ENCODE measurements around the gene RAI1.
A peak's percentile ranks its signal among the peaks of the same experiment; 100 is the strongest.

The RAI1 gene

DNA sequence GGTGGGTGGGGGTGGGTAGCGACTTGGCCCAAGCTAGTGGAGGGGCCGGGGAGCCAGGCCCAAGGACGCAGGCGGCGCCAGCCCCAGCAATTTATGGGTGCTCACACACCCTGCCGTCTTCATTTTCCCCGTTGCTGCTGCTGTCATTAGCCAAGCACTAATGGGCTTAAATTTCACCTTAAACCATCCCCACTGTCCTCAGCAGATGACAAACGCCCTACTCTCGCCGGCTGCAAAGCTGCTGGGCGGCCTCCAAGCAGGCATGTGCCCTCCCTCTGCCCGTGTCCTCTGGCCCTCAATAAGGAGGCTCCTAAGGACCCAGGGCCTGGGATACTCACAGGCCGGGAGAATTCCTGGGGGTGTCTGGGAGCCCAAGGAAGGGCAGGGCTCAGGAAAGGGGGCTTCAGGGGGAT lies 89.4 kb downstream of the RAI1 start:
- no peak for DNase-seq

DNA sequence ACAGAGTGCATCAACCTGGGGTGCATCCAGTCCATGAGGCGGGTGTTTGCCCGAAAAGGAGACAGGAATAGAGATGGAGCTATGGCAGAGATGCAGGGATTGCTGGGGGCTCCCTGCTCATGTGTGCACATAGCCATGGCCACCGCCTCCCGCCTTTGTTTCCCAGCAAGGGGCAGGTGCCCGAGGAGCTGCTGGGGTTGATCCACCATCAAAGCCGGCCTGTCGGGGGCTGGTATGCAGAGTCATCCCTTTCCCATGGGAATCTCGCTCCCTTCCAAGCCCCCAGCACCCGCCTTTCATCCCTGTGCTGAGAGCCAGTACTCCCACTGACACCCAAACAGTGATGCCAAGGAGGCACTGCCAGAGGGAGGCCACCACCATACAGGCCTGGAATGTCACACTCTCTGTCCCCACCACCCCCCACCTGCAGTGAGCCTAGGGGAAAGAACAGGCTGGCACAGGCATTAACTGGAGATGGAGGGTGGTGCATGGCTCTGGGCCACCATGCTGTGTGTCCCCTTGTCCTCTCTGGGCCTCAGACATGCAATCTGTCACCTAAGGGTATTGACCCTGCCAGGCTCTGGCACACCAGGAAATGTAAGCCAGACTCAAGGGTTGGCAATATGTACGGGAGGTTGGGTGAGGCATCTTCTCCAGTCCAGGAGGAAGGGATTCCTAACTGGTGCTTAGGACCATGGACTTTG lies 90.4 kb downstream of the RAI1 start:
- DNase-seq: no peak

DNA sequence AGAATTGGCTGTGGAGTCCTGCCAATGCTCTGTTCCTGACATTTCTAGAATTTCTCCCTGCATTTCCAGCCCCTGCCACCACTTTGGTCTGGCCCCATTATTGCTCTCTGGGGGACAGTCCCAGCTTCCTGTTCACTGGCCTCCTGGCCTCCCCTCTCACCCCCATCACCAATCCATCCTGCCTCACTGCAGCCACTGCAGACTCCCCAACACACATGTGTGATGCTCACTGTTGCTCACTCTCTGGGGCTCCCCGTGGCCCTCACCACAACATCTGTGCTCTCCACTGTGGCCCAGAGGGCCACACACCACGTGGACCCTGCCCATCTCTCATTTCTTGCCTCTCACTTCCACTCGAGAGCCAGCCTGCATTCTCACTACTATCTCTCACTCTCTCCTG lies 91.0 kb downstream of the RAI1 start:
- DNase-seq: no peak

DNA sequence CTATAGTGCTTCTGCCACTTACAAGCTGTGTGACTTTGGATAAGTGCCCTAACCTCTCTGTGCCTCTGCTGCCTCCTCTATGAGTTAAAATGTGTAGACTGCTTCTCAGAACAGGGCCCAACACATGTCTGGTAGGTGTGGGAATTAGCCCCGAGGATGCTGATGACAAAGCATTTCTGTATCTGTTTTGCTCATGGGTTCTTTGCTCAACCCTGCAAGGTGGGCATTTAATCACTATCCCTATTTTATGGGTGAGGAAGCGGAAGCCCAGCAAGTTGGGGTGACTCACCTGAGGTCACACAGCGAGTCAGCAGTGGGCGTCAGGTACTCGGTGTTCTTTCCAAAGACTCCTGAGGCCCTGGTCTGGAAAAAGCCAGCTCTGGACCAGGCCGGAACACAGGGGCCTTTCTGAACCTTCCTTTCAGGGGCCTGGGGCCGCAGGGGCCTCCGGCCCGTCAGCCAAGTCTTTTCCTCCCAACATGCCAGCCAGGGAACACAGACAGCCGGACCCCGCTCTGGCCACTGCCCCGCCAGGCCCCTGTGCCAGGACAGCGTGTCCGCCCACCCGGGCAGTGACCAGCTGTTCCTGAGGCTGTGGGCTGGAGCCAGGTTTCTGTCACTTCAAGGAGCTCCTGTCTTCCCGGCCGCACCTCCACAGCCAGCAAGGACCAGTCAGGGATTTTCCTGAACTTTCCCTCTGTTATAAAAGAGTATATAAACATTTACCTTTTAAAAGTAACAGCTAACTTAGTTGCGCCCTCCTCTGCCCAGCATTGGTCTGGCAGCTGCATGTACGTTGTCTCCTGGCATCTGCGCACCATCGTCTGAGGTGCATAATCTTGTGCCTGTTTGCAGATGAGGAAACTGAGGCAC lies 93.0 kb downstream of the RAI1 start:
- no peak for DNase-seq

DNA sequence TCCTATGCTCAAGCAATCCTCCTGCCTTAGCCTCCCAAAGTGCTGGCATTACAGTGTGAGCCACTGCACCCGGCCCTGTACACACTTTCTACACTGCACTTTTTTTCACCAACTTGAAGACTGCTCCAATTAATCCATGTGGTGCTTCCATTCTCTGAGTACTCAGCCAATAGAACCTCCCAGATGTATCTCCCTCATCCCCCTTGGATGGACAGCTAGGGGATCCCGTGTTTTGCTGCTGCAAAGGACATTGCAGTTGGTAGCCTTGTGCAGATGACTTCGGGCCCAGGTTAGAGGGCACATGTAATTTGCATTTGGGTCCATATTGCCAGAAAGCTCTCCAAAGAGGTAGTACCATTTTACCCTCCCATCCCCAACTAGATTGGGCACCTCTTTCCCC lies 95.6 kb downstream of the RAI1 start:
- no peak for DNase-seq

DNA sequence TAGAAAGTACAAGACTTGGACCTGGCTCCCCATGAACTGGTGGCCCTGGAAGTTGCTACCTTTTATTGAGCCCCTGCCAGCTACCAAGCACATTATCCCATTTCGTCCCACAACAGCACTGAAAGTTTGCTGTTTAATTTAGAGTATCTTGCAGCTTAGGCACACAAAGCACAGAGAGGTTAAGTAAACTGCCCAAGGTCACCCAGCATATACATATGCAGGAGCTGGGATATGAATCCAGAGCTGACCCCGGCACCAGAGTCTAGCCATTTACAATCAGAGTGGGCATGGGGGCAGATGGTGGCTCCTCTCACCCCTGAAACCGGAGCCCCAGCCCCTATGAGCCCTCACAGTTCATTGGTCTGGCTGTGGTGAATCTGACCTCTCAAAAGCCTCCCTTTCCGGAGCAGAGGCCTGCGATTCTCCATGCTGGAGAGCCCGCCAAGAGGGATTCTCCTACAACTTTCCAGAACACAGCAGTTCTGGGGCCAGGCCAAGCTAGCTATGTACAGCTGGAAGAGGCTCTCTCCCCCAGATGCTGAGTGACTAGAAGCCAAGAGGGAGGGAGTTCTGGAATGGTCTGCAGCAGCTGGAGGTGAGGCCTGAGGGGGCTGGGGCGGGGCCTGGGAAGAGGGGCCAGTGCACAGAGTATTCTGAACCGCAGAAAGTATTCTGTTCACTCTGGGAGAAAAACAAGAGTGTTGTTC lies 97.2 kb downstream of the RAI1 start:
- DNase-seq: no peak

DNA sequence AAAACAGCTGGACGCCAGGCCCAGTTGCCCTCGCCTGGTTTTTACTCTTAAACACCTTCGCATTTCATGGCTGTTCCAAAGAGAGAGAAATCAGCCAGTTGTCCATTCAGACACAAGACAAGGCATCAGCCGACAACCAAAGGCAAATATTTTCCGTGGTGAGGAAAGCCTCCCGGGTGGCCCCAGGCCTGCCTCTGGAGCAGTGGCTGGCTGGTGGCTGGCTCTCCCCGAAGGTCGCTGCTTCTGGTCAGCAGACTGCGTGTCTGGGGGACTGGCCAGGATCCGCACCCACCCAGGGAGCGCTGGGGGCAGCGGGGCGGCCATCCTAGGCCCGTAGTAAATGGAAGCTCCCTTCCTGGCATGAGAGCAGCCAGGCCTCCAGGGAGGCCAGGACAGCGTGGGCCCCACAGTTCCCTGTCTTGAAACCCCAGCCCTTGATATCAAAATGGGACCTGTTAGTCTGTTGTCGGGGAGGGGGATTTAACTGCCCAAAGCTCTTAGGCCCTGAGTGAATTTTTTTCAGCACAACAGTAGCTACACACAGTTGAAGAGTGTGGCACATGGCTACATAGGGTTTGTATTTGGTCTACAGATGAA lies 97.9 kb downstream of the RAI1 start:
- DNase-seq: no peak

DNA sequence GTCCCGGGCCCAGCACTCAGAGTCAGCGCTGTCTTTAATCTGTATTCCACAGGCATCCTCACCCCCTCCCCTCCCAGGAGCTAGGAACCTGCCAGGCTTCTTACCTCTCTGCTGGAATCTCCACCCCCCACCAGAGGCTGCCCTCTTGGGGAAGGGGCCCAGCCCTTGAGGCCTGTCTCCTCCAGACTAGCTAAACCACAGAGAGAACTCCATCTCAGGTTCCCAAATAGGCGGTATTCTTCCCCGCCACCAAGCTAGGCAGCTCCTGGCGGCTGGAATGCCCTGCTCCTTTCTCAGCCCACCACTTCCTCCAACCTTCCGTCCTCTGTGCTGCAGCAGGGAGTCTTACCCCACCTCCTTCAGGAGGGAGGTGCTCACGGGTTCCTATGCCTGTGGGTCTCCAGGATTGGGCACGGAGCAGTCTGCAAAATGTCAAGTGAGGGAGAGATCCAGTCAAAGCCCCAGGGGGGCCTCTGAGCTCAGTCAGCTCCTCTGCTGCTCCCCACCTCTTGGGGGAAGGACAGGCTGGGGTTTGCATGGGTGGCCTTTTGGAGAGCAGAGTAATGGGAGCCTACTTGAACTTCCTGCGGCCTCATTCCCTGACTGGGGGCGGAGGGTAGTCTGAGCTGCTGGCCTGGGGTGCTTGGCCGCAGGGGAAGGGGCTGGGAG lies 99.8 kb downstream of the RAI1 start:
- no peak for DNase-seq

DNA sequence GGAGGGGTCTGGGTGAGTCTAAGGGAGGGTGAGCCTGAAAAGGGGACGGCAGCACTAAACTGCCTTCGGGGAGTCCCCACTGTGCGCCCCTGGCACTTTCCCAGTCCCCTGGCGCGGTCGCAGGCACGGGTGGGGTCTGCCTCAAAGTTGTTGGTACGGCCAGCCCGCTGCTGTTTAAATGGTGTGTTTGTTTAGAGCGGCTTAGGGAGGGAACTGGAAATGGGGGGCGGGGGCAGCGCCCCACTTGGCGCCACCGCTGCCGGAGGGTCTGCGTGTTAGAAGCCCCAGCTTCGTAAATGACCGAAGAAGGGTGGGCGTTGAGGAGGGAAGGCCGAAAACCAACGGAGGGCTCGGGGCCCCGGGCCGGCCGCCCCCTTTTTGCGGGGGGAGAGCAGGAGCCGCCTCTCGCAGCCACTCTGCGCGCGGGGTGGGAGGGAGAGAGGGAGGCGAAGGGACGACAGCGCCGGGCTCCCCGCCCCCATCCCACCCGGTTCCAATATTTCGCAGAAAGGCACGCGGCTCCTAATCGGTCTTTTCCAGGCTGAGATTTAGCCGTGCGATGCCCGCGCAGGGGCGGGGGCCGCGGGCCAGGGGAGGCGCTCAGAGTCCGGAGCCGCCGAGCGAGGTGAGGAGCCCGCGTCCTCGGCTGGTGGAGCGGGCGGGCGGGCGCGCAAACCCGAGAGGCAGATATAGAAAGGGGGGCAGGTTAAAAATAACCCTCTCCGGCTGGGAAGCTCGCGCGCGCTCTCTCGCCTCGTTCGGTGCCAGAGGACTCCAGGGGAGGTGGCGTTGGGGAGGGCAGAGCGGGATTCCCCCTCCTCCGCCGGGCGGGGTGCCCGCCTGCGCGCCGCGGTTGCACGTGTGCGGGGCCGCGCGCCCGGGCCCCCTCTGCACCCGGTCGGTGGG lies 100.6 kb downstream of the RAI1 start:
- DNase-seq: peak; percentile 23

DNA sequence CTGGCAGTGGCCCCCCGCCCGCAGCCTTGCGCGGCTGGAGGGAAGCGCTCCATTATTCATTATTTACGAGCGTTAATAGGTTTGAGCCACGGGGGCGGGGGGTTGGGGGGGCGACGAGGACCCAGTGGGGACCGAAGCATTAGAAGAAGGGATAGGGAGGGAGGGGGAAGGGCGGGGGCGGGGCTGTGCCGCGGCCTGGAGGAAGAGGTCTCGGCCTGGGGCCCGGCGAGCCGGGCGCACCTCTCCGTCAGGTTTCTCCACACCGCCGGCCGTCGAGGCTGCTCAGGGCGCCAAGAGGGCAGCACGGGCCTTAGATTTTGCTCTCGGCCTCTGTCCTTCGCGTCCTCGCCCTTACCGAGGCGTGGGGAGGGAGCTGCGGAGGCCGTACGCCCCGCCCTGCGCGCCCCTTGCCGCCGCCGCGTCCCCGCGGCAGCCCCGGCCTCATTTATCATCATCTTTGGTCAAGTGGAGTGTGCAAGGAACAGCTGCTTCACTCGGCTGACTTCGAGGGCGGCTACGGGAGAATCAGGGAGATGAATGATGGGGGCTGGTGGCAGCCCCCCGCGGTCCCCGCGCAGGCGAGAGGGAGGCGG lies 101.4 kb downstream of the RAI1 start:
- no peak for DNase-seq

DNA sequence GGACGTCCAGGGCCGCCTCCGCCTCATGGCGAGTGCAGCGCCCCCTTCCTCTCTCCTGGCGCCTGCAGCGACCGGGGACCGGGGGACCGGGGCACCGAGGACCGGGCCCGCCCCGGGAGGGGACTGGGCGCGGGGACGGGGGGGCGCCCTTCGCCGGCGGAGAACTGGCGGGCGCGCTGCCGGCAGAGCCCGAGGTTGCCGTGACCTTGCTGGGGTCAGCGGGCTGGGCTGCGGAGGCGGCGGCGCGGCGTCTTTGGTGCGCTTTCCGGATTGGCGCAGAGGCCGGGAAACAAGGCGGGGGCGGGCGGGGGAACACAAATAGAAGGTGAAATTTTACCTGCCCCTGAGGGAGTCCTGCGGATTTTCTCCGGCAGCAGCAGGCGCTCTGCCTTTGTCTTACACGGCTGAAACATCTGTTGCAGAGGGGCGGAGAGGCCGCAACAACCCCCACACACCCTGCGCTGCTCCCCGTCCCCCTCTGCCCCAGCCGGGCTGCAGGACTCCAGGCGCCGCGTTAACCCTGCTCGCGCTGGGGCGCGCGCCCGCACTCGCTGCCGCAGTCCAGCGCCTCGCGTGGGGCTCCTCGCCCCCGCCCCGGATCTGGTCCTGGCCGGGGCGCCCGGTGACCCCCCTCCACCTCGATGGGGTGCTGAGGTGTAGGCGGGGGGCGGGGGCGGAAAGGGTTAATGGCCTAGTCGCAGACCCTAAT lies 102.0 kb downstream of the RAI1 start:
- peak; percentile 35 for DNase-seq

DNA sequence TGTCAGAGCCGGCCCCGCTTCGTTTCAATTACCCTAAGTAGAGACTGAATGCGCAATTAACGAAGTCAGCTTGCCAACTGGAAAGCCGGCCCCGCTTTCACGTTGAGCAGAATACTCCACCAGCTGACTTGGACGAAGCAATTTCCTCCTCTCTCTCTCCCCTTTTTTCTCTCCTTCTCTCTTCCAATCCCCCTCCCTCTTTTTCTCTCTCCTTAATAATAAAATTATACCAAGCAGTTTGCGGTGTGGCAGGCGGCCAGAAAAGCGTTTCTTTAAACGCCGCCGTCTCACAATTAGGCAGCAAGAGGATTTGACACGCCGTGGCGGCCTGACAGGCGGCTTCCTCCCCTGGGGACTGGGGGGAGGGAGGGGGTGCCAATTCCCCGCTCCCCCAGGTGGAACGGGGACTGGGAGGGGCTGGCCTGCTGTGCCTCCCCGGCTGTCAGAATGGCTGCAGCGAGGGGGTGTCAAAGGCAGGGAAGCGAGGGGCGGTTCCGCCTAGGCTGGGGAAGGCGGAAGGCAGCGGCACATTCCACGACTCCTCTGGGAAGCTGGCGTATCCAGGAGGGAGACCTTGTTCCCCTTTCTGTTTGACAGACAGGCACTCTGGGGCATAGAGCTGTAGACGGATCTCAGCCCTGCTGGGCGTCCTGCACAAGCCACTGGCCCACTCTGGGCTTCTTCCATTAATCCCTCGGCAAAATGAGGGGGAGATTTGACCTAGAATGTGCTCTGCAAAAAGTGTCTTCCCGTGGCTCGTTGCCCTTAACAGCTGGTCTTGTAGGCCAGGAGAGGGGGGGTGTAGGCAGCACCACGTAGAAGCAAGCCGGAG lies 102.8 kb downstream of the RAI1 start:
- peak; percentile 59 for DNase-seq

DNA sequence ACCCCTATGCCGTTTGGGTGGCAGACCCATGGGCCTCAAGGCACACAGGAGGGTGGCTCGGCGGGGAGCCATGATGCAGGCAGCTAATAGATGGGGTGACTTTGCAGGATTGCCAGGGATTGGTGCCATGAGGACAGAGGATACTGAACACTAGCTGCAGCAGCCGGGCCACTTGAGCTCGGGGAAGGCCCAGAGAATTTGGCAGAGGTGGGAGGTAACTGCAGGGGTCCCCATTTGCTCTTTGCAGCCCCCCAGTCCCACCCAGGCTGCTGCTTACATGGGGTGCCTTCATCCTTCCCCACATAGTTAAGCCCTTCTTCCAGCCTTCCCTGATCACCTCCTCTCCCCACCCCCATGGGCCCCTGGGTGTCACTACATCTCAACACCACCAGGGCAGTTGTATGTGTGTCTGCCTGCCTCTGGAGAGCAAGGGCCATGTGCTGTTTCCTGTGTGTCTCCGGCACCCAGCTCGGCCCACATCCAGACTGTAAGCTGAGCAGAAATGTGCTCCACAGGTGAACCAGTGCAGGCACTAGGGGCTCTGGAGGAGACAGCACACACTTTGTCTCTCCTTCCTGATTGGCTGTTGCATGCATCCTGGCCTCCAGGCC lies 103.5 kb downstream of the RAI1 start:
- no peak for DNase-seq

DNA sequence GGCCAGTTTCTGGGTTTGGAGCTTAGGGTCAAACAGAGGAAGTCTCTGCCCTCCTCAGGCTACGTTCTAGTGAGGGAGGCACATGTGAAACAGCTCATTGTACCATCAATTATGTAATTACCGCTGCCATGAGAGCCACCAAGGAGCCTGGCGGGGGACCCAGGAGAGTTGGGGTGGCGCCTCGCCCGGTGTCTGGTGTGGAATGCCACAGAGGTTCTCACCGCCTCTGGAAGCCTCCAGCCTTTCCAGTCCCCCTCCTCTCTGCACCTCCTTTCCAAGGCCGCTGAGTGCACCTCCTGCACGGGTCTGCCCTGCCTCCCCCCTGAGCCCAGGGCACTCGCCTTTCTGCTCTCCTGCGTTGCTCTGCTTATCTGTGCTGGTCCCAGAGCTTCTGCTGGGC lies 104.1 kb downstream of the RAI1 start:
- no peak for DNase-seq

DNA sequence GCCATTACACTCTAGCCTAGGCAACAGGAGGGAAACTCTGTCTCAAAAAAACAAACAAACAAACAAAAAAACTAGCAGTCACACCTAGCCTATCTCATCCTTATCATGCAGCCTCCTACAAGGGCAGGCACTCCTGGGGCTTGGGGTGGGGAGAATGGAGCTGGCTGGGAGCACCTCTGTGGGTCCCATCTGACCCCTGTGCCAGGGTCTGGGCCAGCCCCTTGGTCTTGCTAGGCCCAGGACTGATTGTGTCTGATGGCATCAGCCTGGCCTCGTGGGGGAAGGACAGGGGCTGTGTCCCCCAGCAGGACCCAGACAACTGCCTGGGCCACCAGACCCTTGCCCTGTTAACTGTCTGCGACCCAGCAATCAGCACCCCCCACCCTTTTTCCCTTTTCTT lies 105.7 kb downstream of the RAI1 start:
- DNase-seq: no peak

DNA sequence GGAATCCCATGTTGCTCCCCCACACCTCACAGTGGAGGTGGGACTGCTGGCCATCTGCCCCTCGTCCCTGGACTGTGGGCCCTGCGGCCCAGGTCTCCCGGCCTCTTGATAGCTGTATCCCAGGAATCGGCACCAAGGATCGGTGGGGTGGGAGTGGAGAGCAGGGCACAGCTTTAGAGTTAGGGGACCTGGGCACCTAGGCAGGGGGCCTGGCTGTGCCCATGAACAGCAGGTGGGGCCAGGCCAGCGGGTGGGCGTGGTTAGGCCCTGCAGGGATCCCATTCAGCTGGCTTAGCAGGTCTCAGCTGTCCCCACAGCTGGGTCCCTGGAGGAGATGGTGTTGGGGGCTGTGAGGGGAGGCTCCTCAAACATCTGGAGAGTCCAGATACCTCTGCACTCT lies 106.3 kb downstream of the RAI1 start:
- no peak for DNase-seq

DNA sequence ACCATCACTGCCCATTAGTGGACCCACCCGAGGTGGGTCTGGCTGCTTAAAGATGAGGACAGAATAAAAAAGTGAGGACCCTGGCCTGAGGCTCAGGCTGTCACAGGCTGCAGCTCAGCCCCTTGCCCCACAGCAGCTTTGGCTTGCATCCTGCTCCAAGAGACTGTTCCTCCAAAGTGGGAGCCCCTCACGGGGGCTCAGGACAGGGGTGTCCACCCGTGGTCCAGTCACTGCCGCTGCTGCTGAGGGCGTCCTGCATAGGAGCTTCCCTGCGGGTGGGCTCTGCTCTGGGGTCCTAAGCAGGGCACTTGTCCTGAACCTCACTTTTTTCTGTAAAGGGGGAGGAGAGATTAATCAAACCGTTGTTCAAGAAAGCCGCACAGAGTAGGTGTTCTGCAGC lies 107.7 kb downstream of the RAI1 start:
- DNase-seq: no peak

DNA sequence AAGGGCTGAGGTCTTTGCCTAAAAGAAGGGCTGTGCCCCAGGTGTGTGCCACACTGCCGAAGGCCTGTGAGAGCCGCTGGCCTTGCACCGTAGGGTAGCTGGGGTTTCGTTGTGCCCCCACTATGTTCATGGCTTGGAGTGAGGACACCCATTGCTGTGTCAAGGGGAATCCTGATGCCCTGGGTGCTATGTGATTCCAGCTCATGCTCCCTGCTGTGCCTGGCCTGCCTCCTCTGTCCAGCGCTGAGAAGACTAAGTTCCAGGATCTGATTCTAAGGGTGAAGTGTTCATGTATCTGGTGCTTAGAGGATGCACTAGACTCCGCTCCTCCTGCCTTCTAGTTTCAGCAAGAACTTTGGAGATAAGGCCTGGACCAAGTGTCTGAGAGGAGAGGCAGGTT lies 108.2 kb downstream of the RAI1 start:
- no peak for DNase-seq
